Effector CD8-positive, alpha-beta T cell (primary cell): ENCODE measurements around the gene UGCG.

ENCODE experiments used
- DNase-seq: peaks from one replicate; lab custom pipeline; 2025; lab: John Stamatoyannopoulos, UW

The UGCG gene

DNA sequence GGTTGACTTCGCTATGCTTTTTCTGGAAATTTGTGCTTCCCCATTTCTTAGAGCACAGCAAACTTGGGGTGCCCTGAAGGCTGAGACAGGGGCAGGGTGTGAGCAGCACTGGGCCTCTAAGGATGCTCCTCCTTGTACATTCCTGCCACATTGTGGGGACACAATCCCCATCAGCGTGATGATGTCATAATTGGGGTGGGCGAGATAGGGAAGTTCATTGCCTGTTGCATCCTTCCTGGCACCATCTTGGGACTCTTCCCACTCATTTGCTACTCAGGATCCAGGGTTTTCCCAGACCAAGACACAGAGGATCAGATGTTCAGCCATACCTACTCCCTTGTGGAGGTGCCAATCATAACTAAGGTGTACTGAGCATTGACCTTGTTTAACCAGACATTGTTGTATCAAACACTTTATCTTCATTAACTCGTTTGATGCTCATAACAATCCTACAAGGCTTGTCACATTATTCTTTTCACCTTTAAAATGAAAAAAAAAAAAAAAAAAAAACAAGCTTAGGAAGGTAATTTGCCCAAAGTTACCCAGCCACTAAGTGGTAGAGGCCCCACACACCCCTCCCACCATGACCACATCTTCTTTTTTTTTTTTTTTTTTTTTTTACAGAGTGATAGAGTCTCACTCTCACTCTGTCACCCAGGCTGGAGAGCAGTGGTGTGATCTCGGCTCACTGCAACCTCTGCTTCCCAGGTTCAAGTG is 87.6 kb downstream of the UGCG start:
- no peak for DNase-seq
